ENCODE measurements around the gene ATF7IP2.
"Not testable (repeated sequence)": the region's sequence is repeated elsewhere in the genome, so short reads cannot be mapped to it uniquely, and the experiment has no call there.

ATF7IP2 gene

DNA sequence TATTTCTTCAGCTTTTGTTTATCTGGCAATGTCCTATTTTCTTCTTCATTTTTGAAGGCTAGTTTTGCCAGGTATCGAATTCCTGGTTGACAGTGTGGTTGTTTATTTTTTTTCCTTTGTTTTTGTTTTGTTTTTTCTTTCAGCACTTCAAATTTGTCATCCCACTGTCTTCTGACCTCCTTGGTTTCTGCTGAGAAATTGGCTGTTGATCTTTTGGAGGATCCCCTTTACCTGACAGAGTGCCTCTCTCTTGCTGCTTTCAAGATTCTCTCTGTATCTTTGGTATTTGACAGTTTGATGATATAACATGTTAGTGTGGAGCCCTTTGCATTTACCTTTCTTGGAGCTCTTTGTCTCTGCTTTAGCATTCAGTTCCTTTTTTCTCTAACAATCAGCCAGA, 9.6 kb upstream of the ATF7IP2 start:
- DNase-seq = no peak

DNA sequence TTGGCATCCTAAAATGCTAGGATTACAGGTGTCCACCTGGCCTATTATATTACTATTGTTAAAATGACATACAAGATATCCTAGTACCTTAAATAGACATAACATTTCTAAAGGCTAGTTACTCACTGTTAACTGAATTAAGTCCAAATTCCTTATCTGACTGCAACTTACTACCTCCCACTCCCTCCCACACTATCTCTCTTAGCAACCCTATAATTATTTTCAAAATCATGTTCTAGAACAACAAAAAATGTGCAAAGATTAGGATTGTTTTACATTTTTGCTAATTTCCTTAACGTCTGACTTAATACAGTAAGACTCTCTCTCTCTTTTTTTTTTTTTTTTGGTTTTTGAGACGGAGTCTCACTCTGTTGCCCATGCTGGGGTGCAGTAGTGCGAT, 2.2 kb upstream of the ATF7IP2 start:
- no peak for DNase-seq

DNA sequence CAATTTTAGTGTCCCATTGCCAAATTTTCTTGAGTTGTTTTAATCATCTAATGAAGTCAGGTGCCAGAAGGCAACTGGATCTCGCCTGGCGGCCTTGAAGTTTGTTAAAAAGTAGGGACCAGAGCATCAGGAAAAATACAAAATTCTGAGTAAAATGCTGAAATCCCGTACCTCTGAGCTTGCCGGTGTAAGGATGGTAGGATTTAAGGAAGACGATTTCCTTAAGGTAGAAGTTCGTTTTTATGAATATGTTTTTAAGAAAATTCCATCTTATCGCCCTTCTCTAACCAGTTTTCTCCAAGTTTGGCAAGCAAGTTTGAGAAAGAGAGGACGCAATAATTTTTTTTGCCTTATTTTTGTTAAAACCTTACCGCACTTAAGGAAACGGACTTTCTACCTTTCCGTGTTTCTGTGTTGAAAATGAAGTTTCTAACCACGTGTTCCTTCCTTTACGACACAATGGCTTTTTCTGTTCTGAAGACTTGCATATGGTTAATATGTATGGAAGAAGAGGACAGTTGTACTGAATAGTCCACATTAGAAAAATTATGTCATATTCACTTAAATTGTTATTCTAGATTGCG, 748 bp downstream of the ATF7IP2 start:
- no peak for DNase-seq

- DNase-seq = no peak
These were observed 1.3 kb downstream of the ATF7IP2 start for GRCh38 chr16:10387188-10387617.

GRCh38 chr16:10388988-10389387, 3.1 kb downstream of the ATF7IP2 start:
- no peak for DNase-seq

DNA sequence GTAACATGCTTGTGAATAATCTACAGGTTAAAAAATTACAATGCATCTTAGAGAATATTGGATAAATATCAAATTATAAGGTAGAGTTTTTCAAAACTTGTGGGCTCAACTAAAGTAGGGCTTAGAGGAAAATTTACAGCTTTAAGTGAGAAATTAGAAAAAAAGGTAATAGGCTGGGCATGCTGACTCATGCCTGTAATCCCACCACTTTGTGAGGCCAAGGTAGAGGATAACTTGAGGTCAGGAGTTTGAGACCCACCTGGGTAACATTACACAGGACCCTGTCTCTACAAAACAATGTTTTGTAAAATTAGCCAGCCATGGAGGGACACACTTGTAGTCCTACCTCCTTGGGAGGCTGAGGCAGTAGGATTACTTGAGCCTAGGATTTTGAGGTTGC, 4.5 kb downstream of the ATF7IP2 start:
- no peak for DNase-seq

GRCh38 chr16:10390867-10391266, 5.0 kb downstream of the ATF7IP2 start:
- no peak for DNase-seq

GRCh38 chr16:10391339-10391738, 5.5 kb downstream of the ATF7IP2 start:
- DNase-seq = no peak

DNA sequence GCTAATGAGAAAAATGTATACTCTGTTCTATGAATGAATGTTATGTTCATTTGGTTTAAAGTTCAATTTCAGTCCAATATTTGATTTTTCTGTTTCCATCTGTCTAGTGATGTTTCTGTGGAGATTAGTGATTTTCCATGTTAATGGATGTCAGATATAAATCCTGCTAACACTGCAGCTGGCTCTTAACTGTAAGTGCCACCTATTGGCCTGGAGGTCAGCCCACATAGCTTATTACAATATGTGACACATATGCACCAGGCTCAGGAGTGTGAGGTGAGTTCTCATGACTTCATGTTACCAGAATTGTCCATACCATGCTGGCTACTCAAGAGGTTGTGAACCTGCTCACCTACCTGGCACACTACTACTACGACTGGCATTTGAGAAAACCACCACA, 17.1 kb downstream of the ATF7IP2 start:
- DNase-seq = no peak

GRCh38 chr16:10405386-10405939, 19.6 kb downstream of the ATF7IP2 start:
- DNase-seq = no peak

DNA sequence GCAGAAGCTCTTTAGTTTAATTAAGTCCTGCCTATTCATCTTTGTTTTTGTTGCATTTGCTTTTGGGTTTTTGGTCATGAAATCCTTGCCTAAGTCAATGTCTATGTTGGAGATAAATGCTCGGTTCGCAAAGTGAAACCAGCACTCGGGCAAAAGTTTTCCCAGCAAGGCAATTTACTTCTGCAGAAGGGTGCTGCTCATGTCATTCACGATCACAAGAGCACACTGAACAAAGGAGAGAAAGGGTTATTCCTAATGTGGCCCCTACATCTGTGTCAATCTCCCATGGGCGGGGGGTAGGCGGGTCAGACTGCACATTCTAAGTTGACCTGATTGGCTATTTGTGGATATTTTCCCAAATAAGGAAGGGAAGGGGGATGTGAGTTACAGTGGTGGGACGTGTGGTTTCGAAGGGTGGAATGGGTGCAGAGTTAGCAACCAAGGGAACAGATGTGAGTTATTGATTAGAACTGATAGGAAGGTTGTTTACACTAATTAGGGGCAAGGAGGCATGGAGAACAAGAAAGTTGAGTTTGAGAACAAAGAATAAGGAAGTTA, 23.0 kb downstream of the ATF7IP2 start:
- no peak for DNase-seq

DNA sequence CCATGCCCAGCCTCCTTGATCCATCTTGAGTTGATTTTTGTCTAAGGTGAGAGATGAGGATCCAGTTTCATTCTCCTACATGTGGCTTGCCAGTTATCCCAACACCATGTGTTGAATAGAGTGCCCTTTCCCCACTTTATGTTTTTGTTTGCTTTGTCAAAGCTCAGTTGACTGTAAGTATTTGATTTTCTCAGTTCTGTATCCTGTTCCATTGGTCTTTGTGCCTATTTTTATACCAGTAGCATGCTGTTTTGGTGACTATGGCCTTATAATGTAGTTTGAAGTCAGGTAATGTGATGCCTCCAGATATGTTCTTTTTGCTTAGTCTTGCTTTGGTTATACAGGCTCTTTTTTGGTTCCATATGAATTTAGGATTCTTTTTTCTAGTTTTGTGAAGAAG, 23.9 kb downstream of the ATF7IP2 start:
- not testable (repeated sequence) for DNase-seq

DNA sequence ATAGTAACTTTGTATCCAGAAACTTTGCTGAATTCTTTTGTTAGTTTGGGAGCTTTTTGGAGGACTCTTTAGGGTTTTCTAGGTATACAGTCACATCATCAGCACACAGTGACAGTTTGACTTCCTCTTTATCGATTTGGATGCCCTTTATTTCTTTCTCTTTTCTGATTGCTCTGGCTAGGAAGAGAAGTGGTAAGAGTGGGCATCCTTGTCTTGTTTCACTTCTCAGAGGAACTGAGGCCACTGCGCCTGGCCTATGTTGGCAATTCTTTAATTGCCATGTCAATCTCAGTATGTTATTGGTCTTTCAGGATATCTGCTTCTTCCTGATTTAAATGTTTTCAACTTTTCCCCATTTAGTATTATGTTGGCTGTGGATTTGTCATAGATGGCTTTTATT, 24.6 kb downstream of the ATF7IP2 start:
- no peak for DNase-seq

DNA sequence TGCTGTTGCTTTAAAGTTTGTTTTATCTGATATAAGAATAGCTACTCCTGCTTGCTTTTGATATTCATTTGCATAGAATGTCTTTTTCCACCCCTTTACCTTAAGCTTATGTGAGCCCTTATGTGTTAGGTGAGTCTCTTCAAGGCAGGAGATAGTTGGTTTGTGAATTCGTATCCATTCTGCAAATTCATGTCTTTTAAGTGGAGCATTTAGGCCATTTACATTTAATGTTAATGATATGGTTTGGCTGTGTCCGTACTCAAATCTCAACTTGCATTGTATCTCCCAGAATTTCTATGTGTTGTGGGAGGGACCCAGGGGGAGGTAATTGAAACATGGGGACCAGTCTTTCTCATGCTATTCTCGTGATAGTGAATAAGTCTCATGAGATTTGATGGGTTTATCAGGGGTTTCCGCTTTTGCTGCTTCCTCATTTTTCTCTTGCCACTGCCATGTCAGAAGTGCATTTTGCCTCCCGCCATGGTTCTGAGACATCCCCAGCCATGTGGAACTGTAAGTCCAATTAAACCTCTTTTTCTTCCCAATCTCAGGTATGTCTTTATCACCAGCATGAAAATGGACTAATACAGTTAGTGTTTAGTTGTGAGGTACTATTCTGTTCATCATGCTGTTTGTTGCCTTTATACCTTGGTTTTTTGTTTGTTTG, 27.2 kb downstream of the ATF7IP2 start:
- DNase-seq = no peak

DNA sequence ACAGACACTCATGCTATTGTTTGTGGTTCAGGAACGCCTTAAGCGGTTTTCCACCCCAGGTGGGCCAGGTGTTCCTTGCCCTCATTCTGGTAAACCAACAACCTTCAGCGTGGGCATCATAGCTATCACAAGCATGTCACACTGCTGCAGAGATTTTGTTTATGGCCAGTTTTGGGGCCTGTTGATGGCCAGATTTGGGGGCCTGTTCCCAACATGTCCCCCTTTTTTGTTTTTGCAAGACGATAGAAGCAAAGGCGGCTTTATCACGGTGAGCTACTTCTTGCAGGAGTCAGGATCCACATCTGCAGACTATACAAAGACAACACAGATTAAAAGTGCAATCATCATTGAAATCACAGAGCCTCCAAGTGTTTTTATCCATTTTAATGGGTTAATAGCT, 32.3 kb downstream of the ATF7IP2 start:
- not testable (repeated sequence) for DNase-seq

GRCh38 chr16:10419701-10420100, 33.8 kb downstream of the ATF7IP2 start:
- DNase-seq = no peak

DNA sequence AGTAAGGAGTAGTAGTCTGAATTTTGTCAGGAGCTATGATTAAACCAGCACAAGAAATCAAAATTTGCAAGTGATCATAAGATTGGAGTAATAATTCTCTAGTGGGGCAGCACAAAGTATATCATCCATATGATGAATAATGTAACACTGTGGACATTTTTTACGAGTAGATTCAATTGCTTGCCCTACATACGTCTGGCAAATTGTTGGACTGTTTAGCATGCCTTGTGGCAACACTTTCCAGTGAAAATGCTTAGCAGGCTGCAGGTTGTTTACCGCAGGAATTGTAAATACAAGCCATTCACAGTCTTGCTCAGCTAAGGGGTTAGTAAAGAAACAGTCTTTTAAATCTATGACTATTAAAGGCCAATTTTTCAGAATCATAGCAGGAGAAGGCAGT, 35.7 kb downstream of the ATF7IP2 start:
- no peak for DNase-seq

DNA sequence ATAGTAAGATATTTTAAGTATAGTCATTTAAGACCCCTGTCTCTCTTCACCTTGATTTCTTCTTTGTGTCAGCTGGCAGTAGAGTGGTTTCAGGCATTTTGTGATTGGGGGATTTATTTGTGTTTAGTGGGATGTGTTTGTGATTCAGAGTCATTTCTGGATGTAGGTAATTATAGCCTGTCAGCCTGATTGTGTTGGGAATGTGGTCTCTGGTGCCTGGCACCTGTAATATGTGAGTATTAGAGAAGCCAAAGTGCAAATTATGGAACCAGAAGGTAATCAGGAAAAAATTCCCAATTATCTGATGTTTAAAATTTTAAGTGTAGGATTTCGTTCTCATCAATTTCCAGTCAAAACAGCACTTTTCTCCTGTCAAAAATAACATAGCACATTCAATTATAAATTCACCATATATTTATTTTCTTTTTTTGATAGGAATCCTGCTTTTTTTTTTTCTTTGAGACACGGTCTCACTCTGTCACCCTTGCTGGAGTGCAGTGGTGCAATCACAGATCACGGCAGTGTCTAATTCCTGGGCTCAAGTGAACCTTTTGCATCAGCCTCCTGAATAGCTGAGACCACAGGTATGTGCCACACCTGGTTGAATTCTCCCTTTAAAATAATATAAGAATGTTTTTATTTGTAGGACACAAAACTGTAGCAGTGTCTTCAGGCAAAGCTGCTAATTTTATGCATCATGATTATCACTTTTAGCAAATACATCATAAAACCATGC, 42.7 kb downstream of the ATF7IP2 start:
- no peak for DNase-seq

DNA sequence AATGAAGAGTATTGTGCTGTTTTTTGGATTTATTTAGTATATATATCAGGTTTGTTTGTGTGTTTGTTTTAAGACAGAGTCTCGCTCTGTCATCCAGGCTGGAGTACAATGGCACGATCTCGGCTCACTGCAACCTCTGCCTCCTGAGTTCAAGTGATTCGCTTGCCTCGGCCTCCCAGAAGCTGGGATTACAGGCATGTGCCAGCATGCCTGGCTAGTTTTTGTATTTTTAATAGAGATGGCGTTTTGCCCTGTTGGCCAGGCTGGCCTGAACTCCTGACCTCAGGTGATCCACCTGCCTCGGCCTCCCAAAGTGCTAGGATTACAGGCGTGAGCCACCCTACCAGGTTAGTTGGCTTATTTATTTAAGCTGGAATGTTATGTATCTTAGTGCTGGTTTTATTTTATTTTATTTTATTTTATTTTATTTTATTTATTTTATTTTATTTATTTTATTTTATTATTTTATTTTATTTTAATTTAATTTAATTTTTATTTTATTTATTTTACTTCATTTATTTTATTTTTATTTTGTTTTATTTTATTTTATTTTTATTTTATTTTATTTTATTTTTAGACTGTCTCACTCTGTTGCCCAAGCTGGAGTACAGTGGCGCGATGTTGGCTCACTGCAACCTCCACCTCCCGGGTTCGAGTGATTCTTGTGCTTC, 43.6 kb downstream of the ATF7IP2 start:
- not testable (repeated sequence) for DNase-seq

DNA sequence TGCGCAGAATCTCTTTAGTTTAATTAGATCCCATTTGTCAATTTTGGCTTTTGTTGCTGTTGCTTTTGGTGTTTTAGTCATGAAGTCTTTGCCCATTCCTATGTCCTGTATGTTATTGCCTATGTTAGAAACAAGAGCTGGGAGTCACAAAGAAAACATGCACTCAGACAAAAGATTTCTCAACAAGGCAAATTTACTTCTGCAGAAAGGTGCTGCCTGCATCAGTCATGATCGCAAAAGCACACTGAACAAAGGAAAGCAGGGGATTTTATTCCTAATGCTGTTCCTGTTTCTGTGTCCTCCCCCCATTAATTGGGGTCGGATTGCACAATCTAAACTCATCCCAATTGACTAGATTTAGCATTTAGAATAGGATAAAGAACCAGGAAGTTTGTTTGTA, 55.9 kb downstream of the ATF7IP2 start:
- DNase-seq = no peak

GRCh38 chr16:10447289-10447688, 61.4 kb downstream of the ATF7IP2 start:
- DNase-seq = no peak

- not testable (repeated sequence) for DNase-seq
These were observed 66.6 kb downstream of the ATF7IP2 start for GRCh38 chr16:10452208-10453158.

All from NCI-H187 (cell line).